ENCODE results near the gene ARHGAP8.

- TF ChIP-seq CTCF (conservative IDR thresholded peaks at IDR 0.05; ENCODE audit: low read depth in 2 of 2): no peak
- no peak for TF ChIP-seq EZH2 (IDR thresholded peaks at IDR 0.05; ENCODE audit: low read depth, unreplicated experiment)
Measured at GRCh38 chr22:44839061-44839460, 86.7 kb downstream of the ARHGAP8 start.
